Liver (tissue), 9 donors: ENCODE data around the gene PTPN14. TPM values are rescaled to one million over a fixed set of nuclear protein-coding genes. Genes with fewer than 3 reads are reported as not detected.

Experiments used
- DNase-seq: peaks from one replicate; pipeline ENCODE4 v3.0.0-alpha.2; 2017; ENCODE audit warnings: low spot score
- H3K27ac ChIP-seq, 2 donors: one replicate each; pipeline ENCODE4 v1.7.0; 2013; ENCODE audit warnings: inconsistent platforms in 2 of 2, low read length in 2 of 2, control low read depth in 1 of 2, low read depth in 1 of 2, mild to moderate bottlenecking in 1 of 2
- H3K27me3 ChIP-seq, 4 donors: one replicate each; pipeline versions ENCODE4 v1.6.1 to v1.7.0; 2013; ENCODE audit warnings: low read length in 3 of 4, inconsistent platforms in 1 of 4, mild to moderate bottlenecking in 1 of 4, moderate library complexity in 1 of 4; ENCODE audit not compliant: control insufficient read depth in 4 of 4, insufficient read depth in 4 of 4
- H3K36me3 ChIP-seq, 4 donors: one replicate each; pipeline versions ENCODE4 v1.6.1 to v1.7.0; 2013; ENCODE audit warnings: low read length in 3 of 4, mild to moderate bottlenecking in 3 of 4, low read depth in 1 of 4, moderate library complexity in 1 of 4; ENCODE audit not compliant: control insufficient read depth in 4 of 4, insufficient read depth in 3 of 4
- H3K4me1 ChIP-seq, 4 donors: one replicate each; pipeline versions ENCODE4 v1.6.1 to v1.7.0; 2013; ENCODE audit warnings: low read length in 3 of 4, mild to moderate bottlenecking in 3 of 4, moderate library complexity in 1 of 4; ENCODE audit not compliant: control insufficient read depth in 4 of 4, insufficient read depth in 4 of 4
- H3K4me3 ChIP-seq, 3 donors: one replicate each; pipeline versions ENCODE4 v1.6.1 to v1.7.0; 2013; ENCODE audit warnings: low read length in 3 of 3, control low read depth in 1 of 3, low read depth in 1 of 3, mild to moderate bottlenecking in 1 of 3
- H3K9ac ChIP-seq, 2 donors: one replicate each; pipeline ENCODE4 v1.7.0; 2013; ENCODE audit warnings: low read length in 2 of 2, mild to moderate bottlenecking in 2 of 2, moderate library complexity in 2 of 2, control low read depth in 1 of 2, low read depth in 1 of 2
- H3K9me3 ChIP-seq, 4 donors: one replicate each; pipeline versions ENCODE4 v1.6.1 to v1.7.0; 2013; ENCODE audit warnings: low read length in 3 of 4; ENCODE audit not compliant: control insufficient read depth in 4 of 4
- ATF3 ChIP-seq: IDR thresholded peaks from 2 replicates; pipeline ENCODE4 v1.6.1; 2016; ENCODE audit warnings: antibody characterized with exemption
- CTCF ChIP-seq: fragments of 150-350 bp; IDR thresholded peaks from 2 replicates; pipeline ENCODE4 v1.5.1; 2017; ENCODE audit warnings: improper control_type of control experiment, low read depth, low read length; ENCODE audit not compliant: missing input control
- EGR1 ChIP-seq, 2 donors: IDR thresholded peaks; 2 replicates each; pipeline ENCODE4 v1.6.1; 2016 to 2018; ENCODE audit warnings: antibody characterized with exemption in 2 of 2, low read depth in 2 of 2
- FOXA1 ChIP-seq: IDR thresholded peaks from 2 replicates; pipeline ENCODE4 v1.6.1; 2016; ENCODE audit warnings: antibody characterized with exemption
- FOXA2 ChIP-seq: IDR thresholded peaks from 2 replicates; pipeline ENCODE4 v1.6.1; 2016; ENCODE audit warnings: antibody characterized with exemption
- GABPA ChIP-seq, 2 donors: IDR thresholded peaks in 1 of 2; conservative IDR thresholded peaks in 1 of 2; 2 replicates each; pipeline ENCODE4 v1.6.1; 2016; ENCODE audit warnings: antibody characterized with exemption in 2 of 2, mild to moderate bottlenecking in 1 of 2, moderate library complexity in 1 of 2
- HNF4A ChIP-seq, 2 donors: conservative IDR thresholded peaks; 2 replicates each; pipeline ENCODE4 v1.6.1; 2016; ENCODE audit warnings: antibody characterized with exemption in 2 of 2, mild to moderate bottlenecking in 2 of 2
- HNF4G ChIP-seq: IDR thresholded peaks from 2 replicates; pipeline ENCODE4 v1.6.1; 2016; ENCODE audit warnings: antibody characterized with exemption
- JUND ChIP-seq, 2 donors: IDR thresholded peaks; 2 replicates each; pipeline ENCODE4 v1.6.1; 2016; ENCODE audit warnings: antibody characterized with exemption in 2 of 2
- MAX ChIP-seq: IDR thresholded peaks from 2 replicates; pipeline ENCODE4 v1.6.1; 2016; ENCODE audit warnings: antibody characterized with exemption
- NR2F2 ChIP-seq: IDR thresholded peaks from 2 replicates; pipeline ENCODE4 v1.6.1; 2016; ENCODE audit warnings: antibody characterized with exemption
- RAD21 ChIP-seq, 2 donors: IDR thresholded peaks; 2 replicates each; pipeline ENCODE4 v1.6.1; 2016; ENCODE audit warnings: antibody characterized with exemption in 2 of 2, mild to moderate bottlenecking in 2 of 2
- REST ChIP-seq: IDR thresholded peaks from 2 replicates; pipeline ENCODE4 v1.6.1; 2016; ENCODE audit warnings: antibody characterized with exemption, mild to moderate bottlenecking
- RXRA ChIP-seq, 2 donors: IDR thresholded peaks; 2 replicates each; pipeline ENCODE4 v1.6.1; 2017 to 2018; ENCODE audit warnings: antibody characterized with exemption in 2 of 2, mild to moderate bottlenecking in 1 of 2
- SP1 ChIP-seq: IDR thresholded peaks from 2 replicates; pipeline ENCODE4 v1.6.1; 2018; ENCODE audit warnings: antibody characterized with exemption, mild to moderate bottlenecking
- TAF1 ChIP-seq: conservative IDR thresholded peaks from 2 replicates; pipeline ENCODE4 v1.6.1; 2016; ENCODE audit warnings: antibody characterized with exemption, mild to moderate bottlenecking
- YY1 ChIP-seq: IDR thresholded peaks from 2 replicates; pipeline ENCODE4 v1.6.1; 2016; ENCODE audit warnings: antibody characterized with exemption, mild to moderate bottlenecking
- ZBTB33 ChIP-seq: IDR thresholded peaks from 2 replicates; pipeline ENCODE4 v1.6.1; 2016; ENCODE audit warnings: antibody characterized with exemption
- WGBS: extraction: QIAGEN DNeasy Blood & Tissue Kit; methylation state at CpG from one replicate; pipeline ENCODE4 v1.1.7; 2013; 5-methylcytosine and 5-hydroxymethylcytosine counted together
- polyA plus RNA-seq, 2 donors: library from polyadenylated mRNA; stranded (reverse) in 1 of 2; unstranded in 1 of 2; fragments of 200-250 nt in 1 of 2; fragments of >200 nt in 1 of 2; fragmentation: Nextera tagmentation in 1 of 2; extraction: Ambion mirVana in 1 of 2; gene quantifications; one replicate each; pipeline versions ENCODE4 v1.2.1 to v1.2.3, GENCODE V29; 2013 to 2015
- total RNA-seq, 2 donors: library from RNA; depleted of rRNA; stranded (reverse); fragments of >200 nt; gene quantifications; one replicate each; pipeline ENCODE4 v1.2.3, GENCODE V29; 2014
- donor health status: healthy.
- donor health status: healthy.
- donor health status: healthy.
- donor health status: healthy.
- donor health status: healthy.

The PTPN14 gene
- total and polyA plus RNA-seq, 4 donors = 0.54 to 3.2 (median 1.5) TPM

GRCh38 chr1:214544791-214545190, 6.6 kb downstream of the PTPN14 start:
- Histone ChIP-seq H3K4me1 (no peaks in the 10 kb centered on the region), H3K9me3 (no peaks in the 10 kb centered on the region), H3K4me3 (no peak overlapping the region), H3K36me3 (no peaks in the 10 kb centered on the region), H3K9ac (no peak overlapping the region), H3K27ac (no peak overlapping the region), H3K27me3 (peaks cover 0 to 6% (median 0%) of the 10 kb centered on the region in 4 donors)
- no peak for TF ChIP-seq RXRA (IDR thresholded peaks at IDR 0.05)
- no peak for TF ChIP-seq ATF3
- no peak for TF ChIP-seq GABPA (IDR thresholded peaks at IDR 0.05 in 1 of 2, conservative IDR thresholded peaks at IDR 0.05 in 1 of 2)
- TF ChIP-seq EGR1 (IDR thresholded peaks at IDR 0.05; ENCODE audit: low read depth in 2 of 2) = no peak
- TF ChIP-seq FOXA2 = no peak
- TF ChIP-seq YY1 = no peak
- no peak for TF ChIP-seq SP1
- no peak for TF ChIP-seq HNF4A (conservative IDR thresholded peaks at IDR 0.05)
- TF ChIP-seq HNF4G = no peak
- no peak for TF ChIP-seq RAD21 (IDR thresholded peaks at IDR 0.05)
- TF ChIP-seq MAX = no peak
- TF ChIP-seq NR2F2 = no peak
- TF ChIP-seq FOXA1 = no peak
- no peak for TF ChIP-seq JUND (IDR thresholded peaks at IDR 0.05)
- TF ChIP-seq REST = no peak
- TF ChIP-seq CTCF = no peak
- TF ChIP-seq TAF1 = no peak
- no peak for TF ChIP-seq ZBTB33
- DNase-seq = no peak
- WGBS = 85% methylated on average over 1 of the region's 1 CpG
